Activated B cell treated with CpG ODN at 0.5 μM for 24 hours (primary cell): Measurements from ENCODE around the gene COX5A. TPM values are rescaled to one million over a fixed set of nuclear protein-coding genes. Genes with fewer than 3 reads are reported as not detected.

Source experiments
- ATAC-seq: fragments of 200-7000 bp; cut with Tn5 transposase; one replicate; pipeline ENCODE4 v1.10.0; 2021; ENCODE audit warnings: low read depth, mild to moderate bottlenecking, moderate library complexity
- CTCF ChIA-PET: fragments of 350-600 bp; sonication (Branson Sonifier 250); formaldehyde crosslinking; loops from one replicate; lab custom pipeline; 2021; ENCODE audit warnings: antibody characterized with exemption; lab: Charles Lee
- POLR2A ChIA-PET: fragments of 350-600 bp; sonication (Branson Sonifier 250); formaldehyde crosslinking; loops from one replicate; lab custom pipeline; 2021; ENCODE audit warnings: antibody characterized with exemption; lab: Charles Lee
- DNase-seq: peaks from one replicate; pipeline ENCODE4 v3.0.0; 2022
- H3K27ac Mint-ChIP-seq: one replicate; pipeline ENCODE4 v1.8.0; 2020; ENCODE audit warnings: mixed read lengths
- H3K27me3 Mint-ChIP-seq: one replicate; pipeline ENCODE4 v1.8.0; 2021; ENCODE audit warnings: mixed read lengths
- H3K36me3 Mint-ChIP-seq: one replicate; pipeline ENCODE4 v1.8.0; 2021; ENCODE audit warnings: low read depth, mixed read lengths
- H3K4me1 Mint-ChIP-seq: one replicate; pipeline ENCODE4 v1.8.0; 2021; ENCODE audit warnings: mixed read lengths
- H3K4me3 Mint-ChIP-seq: one replicate; pipeline ENCODE4 v1.8.0; 2020; ENCODE audit warnings: mild to moderate bottlenecking, mixed read lengths
- H3K9me3 Mint-ChIP-seq: one replicate; pipeline ENCODE4 v1.8.0; 2020; ENCODE audit warnings: mixed read lengths
- intact Hi-C: fragments of 100-400 bp; cut with micrococcal nuclease; formaldehyde crosslinking; loops from one replicate; pipeline ENCODE4 v1.15.1; 2024
- total RNA-seq: library from RNA; stranded (reverse); gene quantifications from 2 replicates; pipeline ENCODE4 v1.2.3, GENCODE V29; 2022
- TF ChIP-seq, protein P1 (sequence below): fragments of 200-600 bp; IDR thresholded peaks from one replicate; pipeline ENCODE4 v1.8.0; 2022; ENCODE audit warnings: antibody characterized with exemption, mild to moderate bottlenecking

COX5A gene
- total RNA-seq, 1 donor from 2014 or later: 150 TPM

DNA sequence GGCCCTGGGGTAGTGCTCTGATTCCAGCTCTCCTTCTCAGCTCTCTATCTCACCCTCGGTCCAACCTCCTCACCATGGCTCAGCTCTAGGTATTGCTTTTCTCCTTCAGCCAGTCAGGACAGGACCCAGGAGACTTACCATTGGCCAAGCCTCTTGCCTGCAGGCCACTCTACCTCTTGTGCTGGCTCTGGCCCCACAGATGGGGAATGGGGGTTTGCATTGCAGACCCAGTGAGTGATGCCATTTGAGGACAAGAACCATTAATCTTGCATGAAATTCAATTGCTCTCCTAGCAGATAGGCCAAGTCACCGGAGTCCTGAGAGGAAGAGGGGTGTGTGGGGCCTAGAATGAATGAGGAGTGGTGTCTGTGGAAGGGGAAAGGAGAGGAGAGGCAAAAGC, 24.8 kb upstream of the COX5A start:
- H3K36me3 Mint-ChIP-seq: no peaks in the 10 kb centered on the region
- no peaks in the 10 kb centered on the region for H3K9me3 Mint-ChIP-seq
- H3K4me3 Mint-ChIP-seq: no peak overlapping the region
- CTCF ChIA-PET: no interaction called here
- H3K27me3 Mint-ChIP-seq: peaks cover 27% of the 10 kb centered on the region
- POLR2A ChIA-PET: no interaction called here
- peaks cover 18% of the 10 kb centered on the region for H3K4me1 Mint-ChIP-seq
- ATAC-seq (no peak), DNase-seq (no peak)
- H3K27ac Mint-ChIP-seq: no peak overlapping the region
- TF ChIP-seq, protein P1, sequence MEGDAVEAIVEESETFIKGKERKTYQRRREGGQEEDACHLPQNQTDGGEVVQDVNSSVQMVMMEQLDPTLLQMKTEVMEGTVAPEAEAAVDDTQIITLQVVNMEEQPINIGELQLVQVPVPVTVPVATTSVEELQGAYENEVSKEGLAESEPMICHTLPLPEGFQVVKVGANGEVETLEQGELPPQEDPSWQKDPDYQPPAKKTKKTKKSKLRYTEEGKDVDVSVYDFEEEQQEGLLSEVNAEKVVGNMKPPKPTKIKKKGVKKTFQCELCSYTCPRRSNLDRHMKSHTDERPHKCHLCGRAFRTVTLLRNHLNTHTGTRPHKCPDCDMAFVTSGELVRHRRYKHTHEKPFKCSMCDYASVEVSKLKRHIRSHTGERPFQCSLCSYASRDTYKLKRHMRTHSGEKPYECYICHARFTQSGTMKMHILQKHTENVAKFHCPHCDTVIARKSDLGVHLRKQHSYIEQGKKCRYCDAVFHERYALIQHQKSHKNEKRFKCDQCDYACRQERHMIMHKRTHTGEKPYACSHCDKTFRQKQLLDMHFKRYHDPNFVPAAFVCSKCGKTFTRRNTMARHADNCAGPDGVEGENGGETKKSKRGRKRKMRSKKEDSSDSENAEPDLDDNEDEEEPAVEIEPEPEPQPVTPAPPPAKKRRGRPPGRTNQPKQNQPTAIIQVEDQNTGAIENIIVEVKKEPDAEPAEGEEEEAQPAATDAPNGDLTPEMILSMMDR: no peak
- intact Hi-C loops: no loop called here

DNA sequence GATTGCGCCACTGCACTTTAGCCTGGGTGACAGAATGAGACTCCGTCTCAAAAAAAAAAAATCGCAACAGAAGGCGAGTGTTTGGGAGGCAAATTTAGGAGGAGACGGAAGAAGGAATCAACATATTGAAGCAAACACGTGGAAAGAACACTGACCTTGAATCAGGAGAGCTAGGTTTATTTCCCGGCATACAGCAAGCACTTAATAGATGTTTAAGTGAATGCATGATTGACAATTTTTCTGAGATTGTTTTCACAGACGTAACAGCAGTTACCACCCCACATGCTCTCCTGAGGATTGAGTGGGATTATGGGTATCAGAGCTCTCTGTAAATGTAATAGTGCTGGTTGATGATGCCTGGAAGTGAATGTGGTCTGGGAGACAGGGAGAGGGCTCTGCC, 24.3 kb upstream of the COX5A start:
- H3K36me3 Mint-ChIP-seq: no peaks in the 10 kb centered on the region
- ChIA-PET CTCF (no interaction called here), POLR2A (no interaction called here)
- peaks cover 29% of the 10 kb centered on the region for H3K27me3 Mint-ChIP-seq
- TF ChIP-seq, protein P1: no peak
- DNase-seq: no peak
- no peak overlapping the region for H3K27ac Mint-ChIP-seq
- intact Hi-C loops: no loop called here
- no peak overlapping the region for H3K4me3 Mint-ChIP-seq
- ATAC-seq: no peak
- no peaks in the 10 kb centered on the region for H3K9me3 Mint-ChIP-seq
- peaks cover 23% of the 10 kb centered on the region for H3K4me1 Mint-ChIP-seq

DNA sequence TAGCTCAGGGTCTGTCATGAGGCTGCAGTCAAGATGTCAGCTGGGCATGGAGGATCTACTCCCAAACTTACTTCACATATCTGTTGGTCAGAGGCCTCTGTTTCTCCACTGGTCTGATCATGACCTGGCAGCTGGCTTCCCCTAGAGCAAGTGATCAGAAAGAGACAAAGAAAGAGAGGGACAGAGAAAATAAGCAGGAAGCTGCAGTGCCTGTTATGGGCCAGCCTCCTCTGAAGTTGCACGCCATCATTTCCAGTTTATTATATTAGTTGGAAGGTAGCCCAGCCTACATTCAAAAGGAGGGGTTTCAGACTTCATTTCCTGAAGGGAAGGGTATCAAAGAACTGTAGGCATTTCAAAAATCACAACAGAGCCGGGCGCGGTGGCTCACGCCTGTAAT, 23.7 kb upstream of the COX5A start:
- TF ChIP-seq, protein P1: no peak
- Mint-ChIP-seq H3K4me1 (peaks cover 26% of the 10 kb centered on the region), H3K4me3 (no peak overlapping the region), H3K36me3 (no peaks in the 10 kb centered on the region), H3K27me3 (peaks cover 29% of the 10 kb centered on the region), H3K9me3 (no peaks in the 10 kb centered on the region), H3K27ac (no peak overlapping the region)
- ChIA-PET CTCF (interaction anchor here (0.8 kb wide), 1 partner anchor 11 kb away, joined by 6 read pairs; no protein-coding TSS in a partner anchor), POLR2A (interaction anchor here (0.6 kb wide), 1 partner anchor 46 kb away, joined by 4 read pairs; no protein-coding TSS in a partner anchor)
- intact Hi-C loops: no loop called here
- ATAC-seq (no peak), DNase-seq (no peak)

DNA sequence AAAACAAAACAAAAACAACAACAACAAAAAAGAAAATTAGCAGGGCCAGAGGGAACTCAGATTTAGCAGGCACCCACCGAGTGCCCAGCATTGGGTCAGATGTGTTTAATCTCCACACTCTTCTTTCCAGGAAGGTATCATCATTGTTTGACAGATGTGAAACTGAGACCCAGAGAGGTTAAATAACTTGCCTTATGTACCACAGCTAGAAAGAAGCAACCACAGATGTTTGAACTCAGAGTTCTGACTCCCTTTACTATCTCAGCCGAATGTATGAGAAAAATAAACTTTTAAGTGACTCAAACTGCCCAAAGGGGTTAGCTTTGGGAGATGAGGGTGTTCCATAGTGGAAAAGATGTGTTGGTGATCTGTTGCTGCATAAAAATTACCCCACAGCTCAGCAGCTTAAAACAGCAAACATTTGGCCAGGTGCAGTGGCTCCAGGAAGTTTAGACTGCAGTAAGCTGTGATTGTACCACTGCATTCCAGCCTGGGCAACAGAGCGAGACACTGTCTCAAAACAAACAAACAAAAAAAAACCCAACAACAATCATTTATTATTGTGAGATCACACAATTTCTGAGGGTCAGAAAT, 23.2 kb upstream of the COX5A start:
- intact Hi-C loops: no loop called here
- DNase-seq (no peak), ATAC-seq (no peak)
- TF ChIP-seq, protein P1: no peak
- H3K4me1 Mint-ChIP-seq: peaks cover 28% of the 10 kb centered on the region
- H3K27me3 Mint-ChIP-seq: peaks cover 29% of the 10 kb centered on the region
- ChIA-PET POLR2A (interaction anchor here (0.6 kb wide), 1 partner anchor 47 kb away, joined by 4 read pairs; no protein-coding TSS in a partner anchor), CTCF (interaction anchor here (0.8 kb wide), 1 partner anchor 10 kb away, joined by 6 read pairs; no protein-coding TSS in a partner anchor)
- H3K36me3 Mint-ChIP-seq: no peaks in the 10 kb centered on the region
- H3K27ac Mint-ChIP-seq: no peak overlapping the region
- H3K4me3 Mint-ChIP-seq: no peak overlapping the region
- no peaks in the 10 kb centered on the region for H3K9me3 Mint-ChIP-seq

DNA sequence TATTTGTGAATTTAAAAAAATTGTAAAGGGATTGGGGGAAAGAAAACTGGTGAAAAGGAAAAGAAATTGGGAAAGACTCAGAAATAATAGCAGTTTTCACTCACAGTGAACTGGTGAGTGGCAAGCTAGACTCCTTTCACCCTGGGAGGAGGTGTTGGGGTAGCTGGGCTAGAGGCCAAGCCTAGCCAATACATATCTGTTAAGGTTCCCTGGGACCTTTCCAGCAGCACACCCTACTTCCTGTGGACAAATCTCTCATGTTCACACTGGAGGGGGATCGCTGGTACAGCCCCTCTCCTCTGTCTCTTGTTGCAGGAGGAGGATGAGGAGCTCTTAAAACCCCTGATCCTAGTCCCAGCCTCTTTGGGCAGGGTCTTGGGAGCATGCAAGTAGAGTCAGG, 22.4 kb upstream of the COX5A start:
- intact Hi-C loops: no loop called here
- ATAC-seq (no peak), DNase-seq (no peak)
- Mint-ChIP-seq H3K27me3 (peaks cover 29% of the 10 kb centered on the region), H3K9me3 (no peaks in the 10 kb centered on the region), H3K27ac (no peak overlapping the region), H3K36me3 (no peaks in the 10 kb centered on the region), H3K4me1 (peaks cover 34% of the 10 kb centered on the region), H3K4me3 (no peak overlapping the region)
- TF ChIP-seq, protein P1: no peak
- CTCF ChIA-PET: no interaction called here
- POLR2A ChIA-PET: no interaction called here
